Right atrium auricular region (tissue), 2 donors: Measurements from ENCODE around the gene EIF1. TPM values are rescaled to one million over a fixed set of nuclear protein-coding genes. Genes with fewer than 3 reads are reported as not detected.

Experiments
- DNase-seq: peaks from one replicate; pipeline ENCODE4 v3.0.0-alpha.2; 2019; ENCODE audit warnings: low spot score
- H3K27ac ChIP-seq, 2 donors: fragments of 200-600 bp; sonication (generic); 1 replicate in 1 of 2; 2 replicates in 1 of 2; pipeline ENCODE4 v1.5.1; 2016 to 2019
- H3K27me3 ChIP-seq, 2 donors: fragments of 200-600 bp; sonication (generic); one replicate each; pipeline versions ENCODE4 v1.5.1 to v1.6.0; 2017 to 2019
- H3K36me3 ChIP-seq: fragments of 200-600 bp; sonication (generic); one replicate; pipeline ENCODE4 v1.5.1; 2016
- H3K4me1 ChIP-seq, 2 donors: fragments of 200-600 bp; sonication (generic); one replicate each; pipeline versions ENCODE4 v1.5.1 to v1.6.0; 2017 to 2019
- H3K4me3 ChIP-seq, 2 donors: fragments of 200-600 bp; sonication (generic); 1 replicate in 1 of 2; 2 replicates in 1 of 2; pipeline ENCODE4 v1.5.1; 2017 to 2019; ENCODE audit warnings: mild to moderate bottlenecking in 1 of 2, moderate library complexity in 1 of 2
- H3K9me3 ChIP-seq, 2 donors: fragments of 200-600 bp; sonication (generic); one replicate each; pipeline ENCODE4 v1.5.1; 2019
- total RNA-seq, 2 donors: library from RNA; depleted of rRNA; stranded (reverse); fragments of >200 nt; gene quantifications; one replicate each; pipeline ENCODE4 v1.1.0, GENCODE V29; 2016
- TF ChIP-seq, protein P1 (sequence below), 2 donors: fragments of 200-600 bp; sonication (generic); IDR thresholded peaks; one replicate each; pipeline ENCODE4 v1.5.1; 2019; ENCODE audit warnings: antibody characterized with exemption in 2 of 2

Gene EIF1
- total RNA-seq, 2 donors from 2014 or later: 331 to 390 TPM

- TF ChIP-seq, protein P1, sequence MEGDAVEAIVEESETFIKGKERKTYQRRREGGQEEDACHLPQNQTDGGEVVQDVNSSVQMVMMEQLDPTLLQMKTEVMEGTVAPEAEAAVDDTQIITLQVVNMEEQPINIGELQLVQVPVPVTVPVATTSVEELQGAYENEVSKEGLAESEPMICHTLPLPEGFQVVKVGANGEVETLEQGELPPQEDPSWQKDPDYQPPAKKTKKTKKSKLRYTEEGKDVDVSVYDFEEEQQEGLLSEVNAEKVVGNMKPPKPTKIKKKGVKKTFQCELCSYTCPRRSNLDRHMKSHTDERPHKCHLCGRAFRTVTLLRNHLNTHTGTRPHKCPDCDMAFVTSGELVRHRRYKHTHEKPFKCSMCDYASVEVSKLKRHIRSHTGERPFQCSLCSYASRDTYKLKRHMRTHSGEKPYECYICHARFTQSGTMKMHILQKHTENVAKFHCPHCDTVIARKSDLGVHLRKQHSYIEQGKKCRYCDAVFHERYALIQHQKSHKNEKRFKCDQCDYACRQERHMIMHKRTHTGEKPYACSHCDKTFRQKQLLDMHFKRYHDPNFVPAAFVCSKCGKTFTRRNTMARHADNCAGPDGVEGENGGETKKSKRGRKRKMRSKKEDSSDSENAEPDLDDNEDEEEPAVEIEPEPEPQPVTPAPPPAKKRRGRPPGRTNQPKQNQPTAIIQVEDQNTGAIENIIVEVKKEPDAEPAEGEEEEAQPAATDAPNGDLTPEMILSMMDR (IDR thresholded peaks at IDR 0.05): no peak
- Histone ChIP-seq H3K36me3 (no peaks in the 10 kb centered on the region), H3K27me3 (peaks cover 9 to 17% of the 10 kb centered on the region in 2 donors), H3K9me3 (no peaks in the 10 kb centered on the region), H3K27ac (no peak within 1 kb of the TSS), H3K4me1 (peaks cover 0 to 23% of the 10 kb centered on the region in 2 donors), H3K4me3 (peak within 1 kb of the TSS; percentile 34 to 45)
- no peak for DNase-seq
These were observed 45.7 kb downstream of the EIF1 start, which contains the start of gene HAP1 for GRCh38 chr17:41734139-41734948. TSS of gene HAP1 (minus strand) at chr17:41734643. CDS start at chr17:41734634, 9 bp downstream.

DNA sequence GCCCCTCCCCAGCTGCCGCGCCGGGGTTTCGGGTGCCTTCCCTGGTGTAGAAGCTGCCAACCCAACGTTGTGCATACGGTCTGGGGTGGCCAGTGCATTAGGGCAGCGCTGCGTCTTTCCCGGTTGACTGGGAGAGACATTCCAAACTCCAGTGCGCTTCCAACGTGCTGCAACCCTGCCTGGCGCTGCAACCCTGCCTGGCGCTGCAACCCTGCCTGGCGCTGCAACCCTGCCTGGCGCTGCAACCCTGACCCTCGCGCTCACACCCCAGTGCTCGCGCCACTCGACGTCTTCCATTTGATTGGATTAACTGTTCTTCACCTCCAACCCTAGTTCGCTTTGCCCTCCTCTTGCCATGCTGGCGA lies 46.2 kb downstream of the EIF1 start:
- peak overlapping the region; percentile 34 to 45 for H3K4me3 ChIP-seq
- TF ChIP-seq, protein P1 (IDR thresholded peaks at IDR 0.05): no peak
- peaks cover 0 to 23% of the 10 kb centered on the region in 2 donors for H3K4me1 ChIP-seq
- no peak overlapping the region for H3K27ac ChIP-seq
- H3K36me3 ChIP-seq: no peaks in the 10 kb centered on the region
- H3K9me3 ChIP-seq: no peaks in the 10 kb centered on the region
- peaks cover 9 to 17% of the 10 kb centered on the region in 2 donors for H3K27me3 ChIP-seq
- DNase-seq: no peak

- Histone ChIP-seq H3K27ac (no peak overlapping the region), H3K27me3 (peaks cover 9 to 17% of the 10 kb centered on the region in 2 donors), H3K4me3 (no peak overlapping the region), H3K36me3 (no peaks in the 10 kb centered on the region), H3K4me1 (peaks cover 0 to 23% of the 10 kb centered on the region in 2 donors), H3K9me3 (no peaks in the 10 kb centered on the region)
- TF ChIP-seq, protein P1 (IDR thresholded peaks at IDR 0.05): no peak
- DNase-seq: no peak
These were observed 47.1 kb downstream of the EIF1 start for GRCh38 chr17:41735744-41736143.

- TF ChIP-seq, protein P1 (IDR thresholded peaks at IDR 0.05): no peak
- no peak overlapping the region for H3K27ac ChIP-seq
- peaks cover 0 to 23% of the 10 kb centered on the region in 2 donors for H3K4me1 ChIP-seq
- peaks cover 9 to 17% of the 10 kb centered on the region in 2 donors for H3K27me3 ChIP-seq
- no peak for DNase-seq
- H3K36me3 ChIP-seq: no peaks in the 10 kb centered on the region
- H3K9me3 ChIP-seq: no peaks in the 10 kb centered on the region
- H3K4me3 ChIP-seq: no peak overlapping the region
These were observed 48.4 kb downstream of the EIF1 start for GRCh38 chr17:41736983-41737679.

DNA sequence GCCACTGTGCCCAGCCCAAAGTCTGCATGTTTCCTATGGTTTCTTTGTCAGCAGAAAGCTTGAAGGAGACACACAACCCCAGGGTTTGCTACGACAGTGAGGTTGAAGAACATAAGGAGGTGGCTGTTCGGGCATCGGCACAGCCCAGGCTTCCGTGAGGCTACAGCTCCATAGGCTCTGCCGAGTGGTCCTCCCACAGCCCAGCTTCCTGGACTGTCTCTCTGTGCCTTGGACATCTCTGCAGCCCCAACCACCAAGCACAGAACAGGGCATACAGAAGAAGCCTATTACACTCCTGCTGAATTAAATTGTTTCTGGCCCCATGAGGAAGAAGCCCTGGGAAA lies 49.0 kb downstream of the EIF1 start:
- H3K4me1 ChIP-seq: peaks cover 0 to 23% of the 10 kb centered on the region in 2 donors
- no peak overlapping the region for H3K4me3 ChIP-seq
- DNase-seq: no peak
- no peaks in the 10 kb centered on the region for H3K36me3 ChIP-seq
- no peak overlapping the region for H3K27ac ChIP-seq
- TF ChIP-seq, protein P1 (IDR thresholded peaks at IDR 0.05): no peak
- H3K27me3 ChIP-seq: peaks cover 9 to 17% of the 10 kb centered on the region in 2 donors
- no peaks in the 10 kb centered on the region for H3K9me3 ChIP-seq
